ENCODE results near the gene DDX24.

The DDX24 gene

GRCh38 chr14:94113908-94114588 is 33.0 kb upstream of the DDX24 start:
- no peak for DNase-seq (ENCODE audit: low read depth in 2 of 2)

- DNase-seq (ENCODE audit: low read depth in 2 of 2) = no peak
These were observed 32.5 kb upstream of the DDX24 start for GRCh38 chr14:94113490-94113889.

- DNase-seq (ENCODE audit: low read depth in 2 of 2) = no peak
These were observed 32.1 kb upstream of the DDX24 start for GRCh38 chr14:94113073-94113472.

GRCh38 chr14:94112513-94113063 is 31.6 kb upstream of the DDX24 start:
- DNase-seq (ENCODE audit: low read depth in 2 of 2) = no peak

- no peak for DNase-seq (ENCODE audit: low read depth in 2 of 2)
These were observed 30.5 kb upstream of the DDX24 start for GRCh38 chr14:94111276-94112095.

GRCh38 chr14:94110552-94111181 is 29.7 kb upstream of the DDX24 start, which contains the start of gene IFI27:
TSS of gene IFI27 (plus strand) at chr14:94110736.
- DNase-seq (ENCODE audit: low read depth in 2 of 2) = no peak

GRCh38 chr14:94109915-94110250 is 28.9 kb upstream of the DDX24 start:
- DNase-seq (ENCODE audit: low read depth in 2 of 2) = no peak

- DNase-seq (ENCODE audit: low read depth in 2 of 2) = no peak
These were observed 23.7 kb upstream of the DDX24 start for GRCh38 chr14:94104731-94105130.

GRCh38 chr14:94103554-94104150 is 22.6 kb upstream of the DDX24 start:
- no peak for DNase-seq (ENCODE audit: low read depth in 2 of 2)

GRCh38 chr14:94102768-94103482 is 21.9 kb upstream of the DDX24 start:
- no peak for DNase-seq (ENCODE audit: low read depth in 2 of 2)

DNA sequence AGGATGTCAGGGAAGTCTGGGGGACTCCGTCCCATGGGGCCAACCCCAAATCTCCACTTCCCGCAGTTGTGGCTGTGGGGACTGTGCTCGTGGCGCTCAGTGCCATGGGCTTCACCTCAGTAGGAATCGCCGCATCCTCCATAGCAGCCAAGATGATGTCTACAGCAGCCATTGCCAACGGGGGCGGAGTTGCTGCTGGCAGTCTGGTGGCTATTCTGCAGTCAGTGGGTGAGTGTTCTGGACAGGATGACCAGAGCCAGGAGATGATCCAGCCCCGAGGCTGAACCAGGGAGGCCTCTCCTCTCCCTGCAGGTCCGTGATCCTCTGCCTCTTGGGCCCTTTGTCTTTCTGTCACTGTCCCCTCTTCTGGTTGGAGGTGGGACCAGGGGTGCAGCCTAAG is 20.7 kb upstream of the DDX24 start:
- DNase-seq (ENCODE audit: low read depth in 2 of 2) = no peak

- no peak for DNase-seq (ENCODE audit: low read depth in 2 of 2)
These were observed 19.8 kb upstream of the DDX24 start for GRCh38 chr14:94100847-94101246.

- no peak for DNase-seq (ENCODE audit: low read depth in 2 of 2)
These were observed 18.0 kb upstream of the DDX24 start for GRCh38 chr14:94099006-94099405.

- DNase-seq (ENCODE audit: low read depth in 2 of 2) = no peak
These were observed 17.5 kb upstream of the DDX24 start for GRCh38 chr14:94098326-94098992.

GRCh38 chr14:94097091-94097490 is 16.1 kb upstream of the DDX24 start:
- no peak for DNase-seq (ENCODE audit: low read depth in 2 of 2)

DNA sequence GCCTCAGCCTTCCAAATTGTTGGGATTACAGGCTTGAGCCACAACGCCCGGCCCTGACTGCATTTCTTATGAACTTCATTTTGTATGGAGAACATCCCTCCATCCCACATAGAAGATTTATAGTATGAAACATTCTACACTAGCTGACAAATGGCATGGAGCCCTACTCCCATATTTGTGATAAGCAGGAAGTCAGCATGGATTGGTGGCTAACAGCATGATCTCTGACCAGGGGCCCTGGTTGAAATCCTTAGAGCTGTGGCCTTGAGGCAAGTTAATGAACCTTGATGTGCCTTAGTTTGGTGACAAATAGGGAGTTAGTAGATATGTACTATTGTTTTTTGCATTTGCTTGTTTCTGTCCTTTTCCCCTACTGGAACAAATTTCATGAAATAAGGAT is 12.4 kb upstream of the DDX24 start:
- no peak for DNase-seq (ENCODE audit: low read depth in 2 of 2)

DNA sequence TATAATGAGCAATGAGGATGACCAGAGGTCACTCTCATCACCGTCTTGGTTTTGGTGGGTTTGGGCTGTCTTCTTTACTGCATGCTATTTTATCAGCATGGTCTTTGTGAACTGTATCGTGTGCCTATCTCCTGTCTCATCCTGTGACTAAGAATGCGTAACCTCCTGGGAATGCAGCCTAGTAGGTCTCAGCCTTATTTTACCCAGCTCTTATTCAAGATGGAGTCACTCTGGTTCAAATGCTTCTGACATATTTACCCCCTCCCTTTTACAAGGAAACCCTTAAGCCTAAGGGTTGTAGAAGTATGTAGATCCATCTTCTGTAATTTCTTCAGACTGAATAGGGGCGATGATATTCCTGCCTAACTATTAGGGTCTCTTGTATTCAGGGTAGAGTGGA is 8.5 kb upstream of the DDX24 start:
- DNase-seq (ENCODE audit: low read depth in 2 of 2) = no peak

DNA sequence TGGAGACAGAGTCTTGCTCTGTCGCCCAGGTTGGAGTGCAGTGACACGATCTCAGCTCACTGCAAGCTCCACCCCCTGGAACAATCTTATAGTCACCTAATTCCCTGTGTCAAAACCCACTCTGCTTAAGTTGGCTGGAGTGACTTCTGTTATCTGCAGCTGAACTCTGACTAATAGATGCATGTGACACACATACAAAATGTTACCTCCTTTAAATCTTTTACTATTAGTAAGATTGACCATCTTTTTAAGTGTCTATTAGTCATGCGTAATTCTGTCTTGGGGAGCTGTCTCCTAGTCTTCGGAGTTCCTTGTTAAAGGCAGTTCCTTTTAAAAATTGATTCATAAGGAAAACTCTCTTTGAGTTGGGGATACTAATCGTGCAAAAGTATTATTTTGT is 7.5 kb upstream of the DDX24 start:
- DNase-seq (ENCODE audit: low read depth in 2 of 2) = no peak

GRCh38 chr14:94087891-94088290 is 6.9 kb upstream of the DDX24 start:
- DNase-seq (ENCODE audit: low read depth in 2 of 2) = no peak

DNA sequence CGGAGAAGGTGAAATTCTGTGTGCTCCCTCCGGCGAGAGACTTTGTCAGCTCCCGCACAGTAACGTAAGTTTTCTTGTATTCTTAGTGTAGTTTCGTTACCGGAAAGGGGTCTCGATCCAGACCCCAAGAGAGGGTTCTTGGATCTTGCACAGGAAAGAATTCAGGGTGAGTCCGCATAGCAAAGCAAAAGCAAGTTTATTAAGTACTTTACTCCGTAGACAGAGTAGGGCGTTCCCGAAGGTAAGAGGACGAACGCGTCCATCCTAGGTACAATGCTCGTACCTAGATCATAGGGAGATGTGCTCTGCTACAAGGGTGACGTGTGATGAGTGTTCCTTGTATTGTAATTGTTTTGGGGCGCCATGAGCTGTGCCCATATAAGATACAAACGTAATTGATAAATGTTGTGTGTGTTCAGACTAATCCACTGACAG is 401 bp upstream of the DDX24 start:
- DNase-seq (ENCODE audit: low read depth in 2 of 2) = no peak
